PC-9 (cell line): ENCODE measurements around the gene NANOS1. TPM values are rescaled to one million over a fixed set of nuclear protein-coding genes. Genes with fewer than 3 reads are reported as not detected.

ENCODE experiments used
- BruUV-seq: library from RNA; stranded (reverse); fragments of 400-500 nt; replicated peaks from 2 replicates; lab custom pipeline; 2021; lab: Mats Ljungman, UMichigan
- CTCF ChIA-PET: fragments of 300-600 bp; sonication (Branson Sonifier 250); formaldehyde crosslinking; loops from one replicate; lab custom pipeline; 2022; ENCODE audit warnings: antibody characterized with exemption; lab: Charles Lee
- POLR2A ChIA-PET: fragments of 300-600 bp; sonication (Branson Sonifier 250); formaldehyde crosslinking; loops from one replicate; lab custom pipeline; 2022; ENCODE audit warnings: antibody characterized with exemption; ENCODE audit not compliant: unreplicated experiment; lab: Charles Lee
- DNase-seq, 2 experiments: peaks; one replicate each; pipeline versions ENCODE4 v3.0.0 to v3.0.0-alpha.2; 2015 to 2022; ENCODE audit warnings: mixed read lengths in 1 of 2
- H2AFZ ChIP-seq: fragments of 200-600 bp; sonication (generic); 2 replicates; pipeline ENCODE4 v1.8.1; 2017; ENCODE audit warnings: antibody characterized with exemption
- H3F3A ChIP-seq: fragments of 200-600 bp; sonication (generic); 2 replicates; pipeline ENCODE4 v1.8.1; 2017; ENCODE audit warnings: antibody characterized with exemption, mild to moderate bottlenecking, low read depth; ENCODE audit not compliant: insufficient read depth
- H3K27ac ChIP-seq: fragments of 200-600 bp; sonication (generic); 2 replicates; pipeline ENCODE4 v1.6.1; 2016; ENCODE audit warnings: mixed run types
- H3K27me3 ChIP-seq: fragments of 200-600 bp; sonication (generic); 2 replicates; pipeline ENCODE4 v1.6.1; 2016; ENCODE audit warnings: low read depth, mixed run types; ENCODE audit not compliant: insufficient read depth
- H3K36me3 ChIP-seq: fragments of 200-600 bp; sonication (generic); 2 replicates; pipeline ENCODE4 v1.6.1; 2016; ENCODE audit warnings: low read depth, mixed run types
- H3K4me1 ChIP-seq: fragments of 200-600 bp; sonication (generic); replicated peaks from 2 replicates; pipeline ENCODE4 v1.6.1; 2016; ENCODE audit warnings: mixed run types; ENCODE audit not compliant: insufficient read depth
- H3K4me2 ChIP-seq: fragments of 200-600 bp; sonication (generic); 2 replicates; pipeline ENCODE4 v1.6.1; 2017; ENCODE audit warnings: mixed run types
- H3K4me3 ChIP-seq: fragments of 200-600 bp; sonication (generic); 2 replicates; pipeline ENCODE4 v1.6.1; 2016; ENCODE audit warnings: mixed run types
- H3K79me2 ChIP-seq: fragments of 200-600 bp; sonication (generic); 2 replicates; pipeline ENCODE4 v1.6.1; 2017; ENCODE audit warnings: low read depth, mixed run types
- H3K9me2 ChIP-seq: fragments of 200-600 bp; sonication (generic); 2 replicates; pipeline ENCODE4 v1.8.1; 2017; ENCODE audit warnings: mild to moderate bottlenecking; ENCODE audit not compliant: insufficient read depth
- H3K9me3 ChIP-seq: fragments of 200-600 bp; sonication (generic); 2 replicates; pipeline ENCODE4 v1.8.1; 2016; ENCODE audit warnings: low read depth; ENCODE audit not compliant: insufficient read depth
- H4K20me1 ChIP-seq: fragments of 200-600 bp; sonication (generic); 2 replicates; pipeline ENCODE4 v1.8.1; 2017; ENCODE audit not compliant: insufficient read depth
- CTCF ChIP-seq: fragments of 200-600 bp; sonication (generic); conservative IDR thresholded peaks from 2 replicates; pipeline ENCODE4 v1.6.1; 2017; ENCODE audit warnings: mixed run types, antibody characterized with exemption, mild to moderate bottlenecking, moderate library complexity
- EZH2 ChIP-seq: fragments of 200-600 bp; sonication (generic); IDR thresholded peaks from 2 replicates; pipeline ENCODE4 v1.8.0; 2017; ENCODE audit warnings: antibody characterized with exemption, low read depth
- intact Hi-C: fragments of 100-400 bp; cut with micrococcal nuclease; formaldehyde crosslinking; loops from one replicate; pipeline ENCODE4 v1.10.0; 2022; ENCODE audit not compliant: unreplicated experiment
- total RNA-seq: library from RNA; stranded (reverse); gene quantifications from 2 replicates; pipeline ENCODE4 v1.2.3, GENCODE V29; 2021

Gene NANOS1
- total RNA-seq, 1 experiment from 2014 or later, result 7.2 TPM

GRCh38 chr10:118985576-118985975 lies 43.9 kb upstream of the NANOS1 start:
- Histone ChIP-seq H3K4me1 (no peaks in the 10 kb centered on the region), H3K4me2 (no peak overlapping the region), H3K27me3 (no peaks in the 10 kb centered on the region), H3K36me3 (no peaks in the 10 kb centered on the region), H3K4me3 (no peak overlapping the region), H4K20me1 (no peaks in the 10 kb centered on the region), H3K27ac (no peak overlapping the region), H3K9me2 (no peaks in the 10 kb centered on the region), H2AFZ (no peak overlapping the region), H3K79me2 (no peaks in the 10 kb centered on the region), H3K9me3 (no peaks in the 10 kb centered on the region), H3F3A (no peaks in the 10 kb centered on the region)
- intact Hi-C loops, result no loop called here
- ChIA-PET CTCF (no interaction called here), POLR2A (no interaction called here)
- TF ChIP-seq EZH2, result no peak
- TF ChIP-seq CTCF, result no peak
- BruUV-seq, result no TSS peak
- DNase-seq, result no peak

- H3K4me1 ChIP-seq, result no peaks in the 10 kb centered on the region
- BruUV-seq, result no TSS peak
- H3K4me2 ChIP-seq, result no peak overlapping the region
- no peaks in the 10 kb centered on the region for H3F3A ChIP-seq
- DNase-seq, result no peak
- no peaks in the 10 kb centered on the region for H3K36me3 ChIP-seq
- H2AFZ ChIP-seq, result no peak overlapping the region
- H3K27ac ChIP-seq, result no peak overlapping the region
- no peaks in the 10 kb centered on the region for H3K27me3 ChIP-seq
- no peak overlapping the region for H3K4me3 ChIP-seq
- no peaks in the 10 kb centered on the region for H4K20me1 ChIP-seq
- no peaks in the 10 kb centered on the region for H3K9me3 ChIP-seq
- TF ChIP-seq EZH2 (no peak), CTCF (no peak)
- H3K9me2 ChIP-seq, result no peaks in the 10 kb centered on the region
- intact Hi-C loops, result no loop called here
- ChIA-PET CTCF (no interaction called here), POLR2A (no interaction called here)
- no peaks in the 10 kb centered on the region for H3K79me2 ChIP-seq
Measured at GRCh38 chr10:118986815-118987790, 42.4 kb upstream of the NANOS1 start.

- Histone ChIP-seq H3K4me2 (no peak overlapping the region), H2AFZ (no peak overlapping the region), H3F3A (no peaks in the 10 kb centered on the region), H3K9me2 (no peaks in the 10 kb centered on the region), H3K4me3 (no peak overlapping the region), H3K79me2 (no peaks in the 10 kb centered on the region), H3K36me3 (no peaks in the 10 kb centered on the region), H4K20me1 (no peaks in the 10 kb centered on the region), H3K27me3 (no peaks in the 10 kb centered on the region), H3K27ac (no peak overlapping the region), H3K9me3 (no peaks in the 10 kb centered on the region), H3K4me1 (no peaks in the 10 kb centered on the region)
- no peak for DNase-seq
- ChIA-PET CTCF (no interaction called here), POLR2A (no interaction called here)
- no TSS peak for BruUV-seq
- intact Hi-C loops, result no loop called here
- TF ChIP-seq EZH2, result no peak
- TF ChIP-seq CTCF, result no peak
Measured at GRCh38 chr10:118990326-118990725, 39.2 kb upstream of the NANOS1 start.
